Hepatic stellate cell (primary cell): Measurements from ENCODE around the gene GALNT10.
A peak's percentile ranks its signal among the peaks of the same experiment; 100 is the strongest.
"Not testable (repeated sequence)": the region's sequence is repeated elsewhere in the genome, so short reads cannot be mapped to it uniquely, and the experiment has no call there.

Source experiments
- DNase-seq: peaks from one replicate; pipeline ENCODE4 v3.0.0; 2011; ENCODE audit warnings: low spot score

The GALNT10 gene

GRCh38 chr5:154190595-154191304 is at the start of gene GALNT10:
Gene GALNT10, plus strand, starts transcription at chr5:154190733. Its CDS starts 134 bp downstream, at chr5:154190867.
- peak; percentile 82 for DNase-seq

GRCh38 chr5:154141745-154142221 is 48.8 kb upstream of the GALNT10 start:
- no peak for DNase-seq

GRCh38 chr5:154143211-154143641 is 47.3 kb upstream of the GALNT10 start:
- DNase-seq, result no peak

GRCh38 chr5:154145268-154145667 is 45.3 kb upstream of the GALNT10 start:
- no peak for DNase-seq

- no peak for DNase-seq
Observed at GRCh38 chr5:154146409-154146808, 44.1 kb upstream of the GALNT10 start.

GRCh38 chr5:154147666-154148065 is 42.9 kb upstream of the GALNT10 start:
- no peak for DNase-seq

GRCh38 chr5:154150471-154150870 is 40.1 kb upstream of the GALNT10 start:
- not testable (repeated sequence) for DNase-seq

GRCh38 chr5:154157483-154158378 is 32.8 kb upstream of the GALNT10 start:
- no peak for DNase-seq

GRCh38 chr5:154158379-154158737 is 32.2 kb upstream of the GALNT10 start:
- DNase-seq, result no peak

- DNase-seq, result peak; percentile 19
Observed at GRCh38 chr5:154159343-154159742, 31.2 kb upstream of the GALNT10 start.

GRCh38 chr5:154162539-154163151 is 27.9 kb upstream of the GALNT10 start:
- no peak for DNase-seq

GRCh38 chr5:154163327-154164248 is 26.9 kb upstream of the GALNT10 start:
- no peak for DNase-seq

- DNase-seq, result no peak
Observed at GRCh38 chr5:154164249-154164581, 26.3 kb upstream of the GALNT10 start.

GRCh38 chr5:154165886-154166285 is 24.6 kb upstream of the GALNT10 start:
- no peak for DNase-seq

- DNase-seq, result no peak
Observed at GRCh38 chr5:154166901-154167791, 23.4 kb upstream of the GALNT10 start.

- no peak for DNase-seq
Observed at GRCh38 chr5:154168395-154168794, 22.1 kb upstream of the GALNT10 start.

GRCh38 chr5:154172785-154173184 is 17.7 kb upstream of the GALNT10 start:
- DNase-seq, result no peak

GRCh38 chr5:154174091-154174490 is 16.4 kb upstream of the GALNT10 start:
- DNase-seq, result no peak

GRCh38 chr5:154176181-154176580 is 14.4 kb upstream of the GALNT10 start:
- DNase-seq, result no peak

- no peak for DNase-seq
Observed at GRCh38 chr5:154178661-154179060, 11.9 kb upstream of the GALNT10 start.
